ENCODE data around the gene FIZ1. TPM values are rescaled to one million over a fixed set of nuclear protein-coding genes. Genes with fewer than 3 reads are reported as not detected.
"Not testable (repeated sequence)": the region's sequence is repeated elsewhere in the genome, so short reads cannot be mapped to it uniquely, and the experiment has no call there.

The FIZ1 gene
- total RNA-seq, 1 donor from 2014 or later = 19.4 TPM

GRCh38 chr19:55581145-55581822 lies 18.0 kb downstream of the FIZ1 start:
- no peak for DNase-seq (ENCODE audit: low spot score)
- intact Hi-C loops (cut with DNase I) = loop anchor here (5.0 kb wide), 2 partner anchors 34 to 64 kb away; partner anchors contain the start of gene SBK3

GRCh38 chr19:55580628-55581144 lies 18.6 kb downstream of the FIZ1 start, which contains the start of gene ZNF579:
ZNF579 (minus strand) TSS chr19:55580848; CDS start chr19:55579639, 1,209 bp downstream.
- intact Hi-C loops (cut with DNase I) = loop anchor here (5.0 kb wide), 2 partner anchors 33 to 63 kb away; partner anchors contain the start of gene SBK3
- peak; percentile 91 for DNase-seq (ENCODE audit: low spot score)

DNA sequence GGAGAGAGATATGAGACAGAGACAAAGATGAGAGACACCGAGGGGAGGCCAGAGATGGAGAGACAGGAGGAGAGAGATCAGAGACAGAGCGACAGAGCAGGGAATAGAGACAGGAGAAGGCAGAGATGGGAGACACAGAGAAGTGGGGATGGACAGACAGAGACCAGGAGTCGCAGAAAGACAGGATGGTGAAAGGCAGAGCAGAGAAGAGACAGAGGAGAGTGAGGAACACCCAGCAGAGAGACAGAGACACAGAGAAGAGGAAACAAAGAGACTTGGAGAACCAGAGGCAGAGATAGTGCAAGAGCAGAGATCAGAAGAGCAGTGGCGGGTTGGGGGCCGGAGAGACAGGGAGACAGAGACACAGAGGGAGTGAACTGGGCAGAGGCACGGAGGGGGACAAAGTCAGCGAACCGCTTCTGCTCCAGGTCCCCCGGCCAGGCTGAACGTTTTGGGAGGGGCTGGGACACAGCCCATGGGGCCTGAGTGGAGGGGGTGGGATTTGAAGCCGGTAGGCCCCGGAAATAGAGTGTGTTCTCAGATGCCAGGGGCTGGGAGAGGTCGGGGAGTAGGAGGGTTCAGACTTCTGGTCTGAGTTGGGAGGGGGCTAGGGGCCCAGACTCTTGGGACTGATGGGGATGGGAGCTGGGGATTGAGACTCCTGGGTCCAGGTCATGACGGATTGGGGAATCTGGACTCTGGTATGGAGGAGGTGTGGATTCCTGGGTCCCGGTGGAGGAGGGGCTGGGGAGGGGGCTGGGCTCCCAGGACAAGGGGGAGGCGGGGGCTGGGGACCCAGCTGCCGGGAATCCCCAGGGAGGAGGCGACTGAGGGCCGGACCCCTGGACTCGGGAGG lies 19.3 kb downstream of the FIZ1 start:
- intact Hi-C loops (cut with DNase I) = loop anchor here (5.0 kb wide), 2 partner anchors 33 to 63 kb away; partner anchors contain the start of gene SBK3
- peak; percentile 75 for DNase-seq (ENCODE audit: low spot score)

GRCh38 chr19:55578761-55579747 lies 20.3 kb downstream of the FIZ1 start:
- DNase-seq (ENCODE audit: low spot score) = no peak
- intact Hi-C loops (cut with DNase I) = no loop called here

DNA sequence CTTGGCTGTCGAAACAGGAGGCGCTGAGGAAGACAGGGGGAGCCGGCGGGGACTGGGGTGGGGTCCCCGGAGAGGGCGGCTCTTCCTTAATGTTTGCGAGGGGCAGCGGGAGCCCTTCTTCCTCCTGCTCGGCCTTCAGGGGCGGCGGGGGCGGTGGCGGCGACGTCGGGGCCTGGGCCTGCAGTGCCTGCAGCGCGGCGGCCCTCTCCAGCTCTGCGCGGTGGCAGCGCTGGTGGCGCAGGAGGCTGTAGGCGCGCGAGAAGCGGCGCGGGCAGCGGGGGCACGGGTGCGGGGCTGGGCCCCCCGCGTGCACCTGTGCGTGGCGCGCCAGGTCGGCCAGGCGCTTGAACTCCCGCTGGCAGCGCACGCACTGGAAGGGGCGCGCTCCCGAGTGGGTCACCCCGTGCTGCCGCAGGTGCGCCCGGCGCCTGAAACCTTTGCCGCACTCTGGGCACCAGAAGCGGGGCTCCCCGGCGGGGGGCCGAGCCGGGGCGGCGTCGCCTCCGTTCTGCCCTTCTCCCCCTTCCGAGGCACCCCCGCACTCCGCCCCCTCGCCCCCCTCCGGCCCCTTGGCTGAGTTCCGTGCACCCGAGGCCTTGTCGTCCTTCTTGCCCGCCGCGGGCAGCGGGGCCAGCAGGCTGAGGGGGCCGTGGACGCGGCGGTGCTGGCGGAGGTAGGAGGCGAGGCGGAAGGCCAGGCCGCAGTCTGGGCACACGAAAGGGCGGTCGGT lies 21.1 kb downstream of the FIZ1 start:
- intact Hi-C loops (cut with DNase I) = no loop called here

DNA sequence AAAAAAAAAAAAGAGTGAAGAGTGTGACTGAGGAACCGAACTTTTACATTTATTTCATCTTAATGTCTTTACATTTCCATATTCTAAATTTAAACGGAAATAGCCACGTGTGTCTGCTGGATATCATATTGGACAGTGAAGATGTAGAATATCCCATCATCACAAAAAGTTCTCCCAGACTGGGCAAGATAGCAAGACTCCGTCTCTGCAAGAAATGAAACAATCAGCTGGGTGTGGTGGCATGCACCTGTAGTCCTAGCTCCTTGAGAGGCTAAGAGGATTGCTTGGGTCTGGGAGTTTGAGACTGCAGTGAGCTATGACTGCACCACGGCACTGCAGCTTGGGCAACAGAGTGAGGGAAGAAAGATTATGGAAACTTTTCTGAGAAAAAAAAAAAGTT lies 22.6 kb downstream of the FIZ1 start:
- DNase-seq (ENCODE audit: low spot score) = no peak
- intact Hi-C loops (cut with DNase I) = no loop called here

More for the DNA sequence above, 21.1 kb downstream of the FIZ1 start:
- no peak for DNase-seq (ENCODE audit: low spot score)

GRCh38 chr19:55573929-55574328 lies 25.4 kb downstream of the FIZ1 start:
- intact Hi-C loops (cut with DNase I); DNase-seq (ENCODE audit: low spot score): not testable (repeated sequence)

GRCh38 chr19:55569477-55569876 lies 29.8 kb downstream of the FIZ1 start:
- intact Hi-C loops (cut with DNase I); DNase-seq (ENCODE audit: low spot score): not testable (repeated sequence)

DNA sequence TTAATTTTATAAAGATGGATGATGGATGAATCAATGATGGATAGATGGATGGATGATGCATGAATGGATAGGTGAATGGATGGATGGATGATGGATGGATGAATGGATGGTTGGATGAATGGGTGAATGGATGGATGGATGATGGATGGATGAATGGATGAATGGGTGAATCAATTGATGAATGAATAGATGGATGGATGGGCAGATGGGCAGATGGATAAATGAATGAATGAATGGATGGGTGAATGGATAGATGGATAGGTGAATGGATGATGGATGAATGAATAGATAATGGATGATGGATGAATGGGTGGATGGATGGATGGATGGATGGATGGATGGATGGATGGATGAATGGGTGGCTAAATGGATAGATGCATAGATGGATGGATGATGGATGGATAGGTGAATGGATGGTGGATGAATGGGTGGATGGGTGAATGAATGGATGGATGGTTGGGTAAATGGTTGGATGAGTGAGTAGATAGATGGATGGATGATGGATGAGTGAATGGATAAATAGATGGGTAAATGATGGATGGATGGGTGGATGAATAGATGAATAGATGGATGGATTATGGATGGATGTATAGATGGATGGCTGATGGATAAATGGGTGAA lies 31.5 kb downstream of the FIZ1 start:
- no peak for DNase-seq (ENCODE audit: low spot score)
- intact Hi-C loops (cut with DNase I) = no loop called here

DNA sequence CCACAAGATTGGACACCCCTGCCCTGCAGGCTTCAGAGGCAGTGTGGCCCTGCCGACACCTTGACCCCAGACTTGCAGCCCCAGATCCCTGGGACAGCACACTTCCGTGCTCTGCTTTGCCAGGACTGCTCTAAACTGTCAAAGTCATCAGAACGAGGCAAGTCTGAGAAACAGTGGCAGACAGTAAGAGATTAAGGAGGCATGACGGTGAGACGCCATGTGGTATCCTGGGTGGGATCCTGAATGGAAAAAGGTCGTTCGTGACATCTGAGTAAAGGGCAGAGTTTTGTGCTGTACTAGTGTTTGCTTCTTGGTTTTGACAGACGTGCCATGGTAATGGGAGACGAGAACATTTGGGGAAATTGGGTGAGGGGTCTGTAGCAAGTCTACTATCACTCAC lies 32.5 kb downstream of the FIZ1 start:
- no peak for DNase-seq (ENCODE audit: low spot score)
- intact Hi-C loops (cut with DNase I) = no loop called here

- intact Hi-C loops (cut with DNase I) = loop anchor here (5.0 kb wide), 1 partner anchor 36 kb away; no protein-coding TSS in a partner anchor
These were observed 36.0 kb downstream of the FIZ1 start for GRCh38 chr19:55563261-55563690.

GRCh38 chr19:55559684-55560083 lies 39.6 kb downstream of the FIZ1 start:
- no peak for DNase-seq (ENCODE audit: low spot score)
- intact Hi-C loops (cut with DNase I) = loop anchor here (5.0 kb wide), 1 partner anchor 32 kb away; no protein-coding TSS in a partner anchor

More at GRCh38 chr19:55563261-55563690, 36.0 kb downstream of the FIZ1 start:
- DNase-seq (ENCODE audit: low spot score) = peak; percentile 88

DNA sequence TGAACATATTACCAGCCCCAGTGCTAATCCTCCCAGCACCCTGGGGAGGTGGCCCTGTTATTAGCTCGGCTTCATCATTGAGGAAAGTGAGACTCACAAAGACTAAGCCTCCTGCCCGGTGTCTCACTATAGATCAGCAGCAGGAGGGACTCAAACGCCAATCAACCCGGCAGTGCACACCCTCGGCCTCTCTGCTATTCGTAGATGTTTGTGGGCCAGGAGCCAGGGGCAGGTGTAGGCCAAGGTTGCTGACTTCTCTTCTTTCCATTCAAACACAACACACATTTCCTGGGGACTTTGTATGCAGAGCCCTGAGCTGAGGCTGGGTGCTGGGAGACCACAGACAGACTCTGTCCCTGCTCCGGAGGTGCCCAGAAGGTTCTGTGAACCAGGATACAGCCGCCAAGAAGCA lies 44.6 kb downstream of the FIZ1 start:
- intact Hi-C loops (cut with DNase I) = no loop called here

GRCh38 chr19:55554302-55554701 lies 45.0 kb downstream of the FIZ1 start:
- no peak for DNase-seq (ENCODE audit: low spot score)
- intact Hi-C loops (cut with DNase I) = no loop called here

More for the DNA sequence above, 44.6 kb downstream of the FIZ1 start:
- no peak for DNase-seq (ENCODE audit: low spot score)

GRCh38 chr19:55553217-55554182 lies 45.8 kb downstream of the FIZ1 start:
- DNase-seq (ENCODE audit: low spot score) = no peak

DNA sequence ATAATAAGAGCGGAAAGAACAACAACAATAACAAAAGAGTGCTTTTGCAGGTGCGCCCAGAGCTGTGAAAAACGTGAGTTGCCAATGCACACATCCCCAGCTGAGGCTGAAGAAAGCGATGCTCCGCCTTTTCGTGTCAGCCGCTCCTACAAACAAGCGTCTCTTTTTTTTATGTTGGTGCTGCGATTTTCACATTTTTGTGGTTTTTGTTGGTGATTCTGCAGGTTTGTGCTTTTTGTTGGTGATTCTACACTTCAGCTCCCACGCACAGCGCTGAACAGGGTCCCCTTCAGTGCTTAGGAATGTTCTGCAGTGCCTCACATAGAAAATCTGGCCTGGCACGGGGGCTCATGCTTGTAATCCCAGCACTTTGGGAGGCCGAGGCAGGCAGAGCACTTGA lies 46.7 kb downstream of the FIZ1 start:
- intact Hi-C loops (cut with DNase I) = no loop called here
- no peak for DNase-seq (ENCODE audit: low spot score)

More at GRCh38 chr19:55553217-55554182, 45.8 kb downstream of the FIZ1 start:
- intact Hi-C loops (cut with DNase I) = no loop called here

GRCh38 chr19:55552206-55552605 lies 47.1 kb downstream of the FIZ1 start:
- intact Hi-C loops (cut with DNase I) = no loop called here
- DNase-seq (ENCODE audit: low spot score) = no peak
